ENCODE results near the gene MRPL32. TPM values are rescaled to one million over a fixed set of nuclear protein-coding genes. Genes with fewer than 3 reads are reported as not detected.
A peak's percentile ranks its signal among the peaks of the same experiment; 100 is the strongest.

Gene MRPL32
- total RNA-seq, 1 experiment from 2014 or later = 61.6 TPM

- intact Hi-C loops (cut with micrococcal nuclease; ENCODE audit: unreplicated experiment) = loop anchor here (2.0 to 5.0 kb wide), 2 partner anchors 518 to 899 kb away; no protein-coding TSS in a partner anchor
- CTCF ChIA-PET = no interaction called here
- no peaks in the 10 kb centered on the region for H3K4me1 ChIP-seq
- no peaks in the 10 kb centered on the region for H3K27me3 Mint-ChIP-seq (ENCODE audit: insufficient read depth, unreplicated experiment)
- peaks cover 33% of the 10 kb centered on the region for H3K36me3 Mint-ChIP-seq (ENCODE audit: insufficient read depth, unreplicated experiment)
- H3K9me3 Mint-ChIP-seq (ENCODE audit: unreplicated experiment) = no peaks in the 10 kb centered on the region
- H3K9me3 ChIP-seq = no peaks in the 10 kb centered on the region
- DNase-seq = no peak
- no peak overlapping the region for H3K4me3 ChIP-seq (ENCODE audit: low read depth, low read length)
- no peaks in the 10 kb centered on the region for H3K27me3 ChIP-seq (replicated peaks; ENCODE audit: control insufficient read depth, insufficient read depth, low read length)
- H3K4me3 Mint-ChIP-seq (ENCODE audit: unreplicated experiment) = no peak overlapping the region
- POLR2A ChIA-PET = no interaction called here
- no peaks in the 10 kb centered on the region; the same call in 1 of the 2 replicates for H3K36me3 ChIP-seq (ENCODE audit: control insufficient read depth, insufficient read depth, low read length)
- H3K4me1 Mint-ChIP-seq (ENCODE audit: low read depth, unreplicated experiment) = no peaks in the 10 kb centered on the region
- H3K27ac Mint-ChIP-seq (ENCODE audit: unreplicated experiment) = no peak overlapping the region
- BruUV-seq (replicated peaks) = no TSS peak
- TF ChIP-seq CTCF (IDR thresholded peaks at IDR 0.05; ENCODE audit: insufficient read depth in 1 of 2, low read depth in 1 of 2, low read length in 1 of 2, severe bottlenecking in 1 of 2, unreplicated experiment in 1 of 2) = no peak
Observed at GRCh38 chr7:42939457-42940240, 7.5 kb downstream of the MRPL32 start.

GRCh38 chr7:42940985-42941847 lies 9.0 kb downstream of the MRPL32 start:
- POLR2A ChIA-PET = interaction anchor here (0.7 kb wide), 1 partner anchor 9 kb away, joined by 3 read pairs; the partner anchor contains the start of genes MRPL32 and PSMA2
- BruUV-seq (replicated peaks) = no TSS peak

More at GRCh38 chr7:42940985-42941847, 9.0 kb downstream of the MRPL32 start:
- Histone ChIP-seq H3K36me3 (ENCODE audit: control insufficient read depth, insufficient read depth, low read length) (no peaks in the 10 kb centered on the region; the same call in 1 of the 2 replicates), H3K4me1 (no peaks in the 10 kb centered on the region), H3K4me3 (ENCODE audit: low read depth, low read length) (no peak overlapping the region), H3K27me3 (replicated peaks; ENCODE audit: control insufficient read depth, insufficient read depth, low read length) (no peaks in the 10 kb centered on the region), H3K9me3 (no peaks in the 10 kb centered on the region)
- Mint-ChIP-seq H3K4me3 (ENCODE audit: unreplicated experiment) (no peak overlapping the region), H3K36me3 (ENCODE audit: insufficient read depth, unreplicated experiment) (peaks cover 25% of the 10 kb centered on the region), H3K27ac (ENCODE audit: unreplicated experiment) (no peak overlapping the region), H3K9me3 (ENCODE audit: unreplicated experiment) (no peaks in the 10 kb centered on the region), H3K27me3 (ENCODE audit: insufficient read depth, unreplicated experiment) (no peaks in the 10 kb centered on the region), H3K4me1 (ENCODE audit: low read depth, unreplicated experiment) (no peaks in the 10 kb centered on the region)
- peak; percentile 74 to 78 for DNase-seq
- peak; percentile 86 to 91 for TF ChIP-seq CTCF (IDR thresholded peaks at IDR 0.05; ENCODE audit: insufficient read depth in 1 of 2, low read depth in 1 of 2, low read length in 1 of 2, severe bottlenecking in 1 of 2, unreplicated experiment in 1 of 2)
- intact Hi-C loops (cut with micrococcal nuclease; ENCODE audit: unreplicated experiment) = loop anchor here (1.0 to 5.0 kb wide), 4 partner anchors 167 to 898 kb away; no protein-coding TSS in a partner anchor
- CTCF ChIA-PET = interaction anchor here (0.5 to 1.3 kb wide), 9 partner anchors 9 to 901 kb away, joined by 3 to 19 read pairs (median 6); partner anchors contain the start of genes MRPL32 and PSMA2

Measured in Caco-2 (cell line).